Measurements from ENCODE around the gene R3HCC1L.

Gene R3HCC1L

GRCh38 chr10:98292971-98293370, 158.5 kb downstream of the R3HCC1L start:
- Histone ChIP-seq H3K4me3 (ENCODE audit: insufficient read depth, low read depth, low read length) (no peak overlapping the region), H3K27me3 (ENCODE audit: control insufficient read depth, insufficient read depth, low read length, poor library complexity, severe bottlenecking) (no peaks in the 10 kb centered on the region), H3K27ac (ENCODE audit: insufficient read depth, low read depth, low read length, poor library complexity, severe bottlenecking) (no peak overlapping the region), H3K36me3 (ENCODE audit: control insufficient read depth, insufficient read depth, low read length) (no peaks in the 10 kb centered on the region), H3K9me3 (ENCODE audit: control insufficient read depth, low read length) (no peaks in the 10 kb centered on the region), H3K4me1 (ENCODE audit: control insufficient read depth, insufficient read depth, low read length) (peaks cover 11% of the 10 kb centered on the region)
- WGBS, 2 experiments, result 88 to 92% methylated on average over 4 of the region's 4 CpGs

GRCh38 chr10:98293550-98294269, 159.3 kb downstream of the R3HCC1L start:
- Histone ChIP-seq H3K27ac (ENCODE audit: insufficient read depth, low read depth, low read length, poor library complexity, severe bottlenecking) (no peak overlapping the region), H3K27me3 (ENCODE audit: control insufficient read depth, insufficient read depth, low read length, poor library complexity, severe bottlenecking) (no peaks in the 10 kb centered on the region), H3K4me3 (ENCODE audit: insufficient read depth, low read depth, low read length) (no peak overlapping the region), H3K4me1 (ENCODE audit: control insufficient read depth, insufficient read depth, low read length) (peaks cover 11% of the 10 kb centered on the region), H3K36me3 (ENCODE audit: control insufficient read depth, insufficient read depth, low read length) (no peaks in the 10 kb centered on the region), H3K9me3 (ENCODE audit: control insufficient read depth, low read length) (no peaks in the 10 kb centered on the region)
- WGBS, 2 experiments, result 90% methylated on average over 8 of the region's 8 CpGs

GRCh38 chr10:98294270-98294627, 159.8 kb downstream of the R3HCC1L start:
- Histone ChIP-seq H3K9me3 (ENCODE audit: control insufficient read depth, low read length) (no peaks in the 10 kb centered on the region), H3K4me3 (ENCODE audit: insufficient read depth, low read depth, low read length) (no peak overlapping the region), H3K36me3 (ENCODE audit: control insufficient read depth, insufficient read depth, low read length) (no peaks in the 10 kb centered on the region), H3K4me1 (ENCODE audit: control insufficient read depth, insufficient read depth, low read length) (peaks cover 11% of the 10 kb centered on the region), H3K27ac (ENCODE audit: insufficient read depth, low read depth, low read length, poor library complexity, severe bottlenecking) (no peak overlapping the region), H3K27me3 (ENCODE audit: control insufficient read depth, insufficient read depth, low read length, poor library complexity, severe bottlenecking) (no peaks in the 10 kb centered on the region)
- WGBS, 2 experiments, result 90% methylated on average over 3 of the region's 3 CpGs
